OCI-LY7 (cell line): ENCODE measurements around the gene EPHA3.

Source experiments
- EZH2phosphoT487 ChIP-seq: fragments of 200-600 bp; sonication (generic); IDR thresholded peaks from 2 replicates; pipeline ENCODE4 v1.6.1; 2018; ENCODE audit warnings: low read depth, borderline replicate concordance, mild to moderate bottlenecking, mixed run types, antibody characterized with exemption, low read length, moderate library complexity, mixed read lengths
- TF ChIP-seq, protein P1 (sequence below): fragments of 200-600 bp; sonication (generic); conservative IDR thresholded peaks from 2 replicates; pipeline ENCODE4 v1.5.1; 2014; ENCODE audit warnings: mild to moderate bottlenecking, antibody characterized with exemption, low read length, moderate library complexity, mixed read lengths

DNA sequence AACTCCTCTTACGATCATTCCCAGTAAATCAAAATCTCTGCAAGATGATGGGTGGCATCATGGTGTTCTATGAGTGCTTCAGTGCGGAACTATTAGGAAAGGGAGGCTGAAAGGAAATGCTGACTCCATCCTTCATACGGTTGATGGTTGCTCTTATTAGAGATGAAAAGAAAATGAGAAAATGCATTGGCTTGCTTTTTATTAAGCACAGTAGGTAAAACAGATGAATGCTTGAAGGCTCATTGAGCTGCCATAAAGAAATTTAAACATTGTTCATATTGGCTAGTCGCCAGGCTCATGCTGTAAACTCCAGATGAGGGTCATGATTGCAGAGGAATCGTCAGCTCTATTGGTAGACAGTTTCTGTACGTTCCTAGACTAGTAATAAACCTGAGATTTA lies 115.8 kb downstream of the EPHA3 start:
- TF ChIP-seq, protein P1, sequence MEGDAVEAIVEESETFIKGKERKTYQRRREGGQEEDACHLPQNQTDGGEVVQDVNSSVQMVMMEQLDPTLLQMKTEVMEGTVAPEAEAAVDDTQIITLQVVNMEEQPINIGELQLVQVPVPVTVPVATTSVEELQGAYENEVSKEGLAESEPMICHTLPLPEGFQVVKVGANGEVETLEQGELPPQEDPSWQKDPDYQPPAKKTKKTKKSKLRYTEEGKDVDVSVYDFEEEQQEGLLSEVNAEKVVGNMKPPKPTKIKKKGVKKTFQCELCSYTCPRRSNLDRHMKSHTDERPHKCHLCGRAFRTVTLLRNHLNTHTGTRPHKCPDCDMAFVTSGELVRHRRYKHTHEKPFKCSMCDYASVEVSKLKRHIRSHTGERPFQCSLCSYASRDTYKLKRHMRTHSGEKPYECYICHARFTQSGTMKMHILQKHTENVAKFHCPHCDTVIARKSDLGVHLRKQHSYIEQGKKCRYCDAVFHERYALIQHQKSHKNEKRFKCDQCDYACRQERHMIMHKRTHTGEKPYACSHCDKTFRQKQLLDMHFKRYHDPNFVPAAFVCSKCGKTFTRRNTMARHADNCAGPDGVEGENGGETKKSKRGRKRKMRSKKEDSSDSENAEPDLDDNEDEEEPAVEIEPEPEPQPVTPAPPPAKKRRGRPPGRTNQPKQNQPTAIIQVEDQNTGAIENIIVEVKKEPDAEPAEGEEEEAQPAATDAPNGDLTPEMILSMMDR = no peak
- no peak for TF ChIP-seq EZH2phosphoT487
